LoVo (cell line): Measurements from ENCODE around the gene ADAMTS1.

Source experiments
- DNase-seq: peaks from one replicate; pipeline ENCODE4 v3.0.0-alpha.2; 2016; ENCODE audit warnings: low spot score

ADAMTS1 gene

DNA sequence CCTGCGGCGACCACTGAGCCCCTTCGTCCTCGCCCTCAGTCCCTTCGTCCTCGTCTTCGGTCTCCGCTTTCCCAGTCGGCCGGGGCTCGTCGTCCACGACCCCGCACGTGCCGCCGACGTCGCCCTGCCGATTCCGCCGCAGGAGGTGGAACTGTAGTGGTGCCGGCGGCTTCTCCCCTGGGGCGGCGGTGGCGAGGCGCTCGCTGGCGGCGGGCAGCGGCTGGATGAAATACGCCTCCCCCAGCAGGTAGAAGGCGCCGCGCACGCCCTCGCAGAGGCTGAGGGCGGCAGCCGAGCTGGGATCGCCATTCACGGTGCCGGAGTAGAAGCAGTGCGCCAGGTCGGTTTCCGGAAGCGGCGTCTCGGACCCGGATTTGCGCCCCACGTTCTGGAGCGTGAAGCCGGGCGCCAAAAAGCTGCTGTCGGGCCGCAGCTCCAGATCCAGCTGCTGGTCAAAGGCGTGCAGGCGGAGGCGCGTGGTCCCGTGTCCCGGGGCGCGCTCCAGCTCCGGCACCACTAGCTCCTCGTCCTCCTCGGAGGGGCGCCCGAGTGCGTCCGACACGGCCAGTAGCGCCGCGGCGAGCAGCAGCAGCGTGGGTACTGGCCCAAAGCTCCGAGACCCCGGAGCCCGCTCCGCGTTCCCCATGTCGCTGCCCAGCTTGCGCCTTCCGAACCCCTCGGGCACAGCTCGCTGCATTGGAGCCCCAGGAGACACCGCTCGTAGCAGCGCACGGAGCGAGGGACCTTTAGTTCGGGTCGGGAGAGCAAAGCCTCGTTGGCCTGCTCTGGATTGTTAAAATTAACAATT is 747 bp downstream of the ADAMTS1 start:
- no peak for DNase-seq

DNA sequence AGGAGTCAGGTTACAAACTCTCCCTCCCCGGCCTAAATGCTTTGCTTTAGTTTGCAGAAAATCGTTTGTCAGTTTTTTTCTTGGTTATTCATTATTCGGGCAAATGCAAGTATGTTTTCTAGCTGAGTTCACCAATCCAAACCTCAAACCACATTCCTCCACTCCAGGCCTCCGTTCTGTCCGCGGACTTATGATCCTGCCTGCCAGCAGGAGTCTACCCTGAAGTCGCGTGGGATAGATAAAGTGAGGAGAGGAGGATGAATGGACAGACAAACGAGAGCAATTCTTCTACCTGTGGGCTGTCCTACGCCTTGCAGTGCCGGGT is 1.3 kb downstream of the ADAMTS1 start:
- no peak for DNase-seq

DNA sequence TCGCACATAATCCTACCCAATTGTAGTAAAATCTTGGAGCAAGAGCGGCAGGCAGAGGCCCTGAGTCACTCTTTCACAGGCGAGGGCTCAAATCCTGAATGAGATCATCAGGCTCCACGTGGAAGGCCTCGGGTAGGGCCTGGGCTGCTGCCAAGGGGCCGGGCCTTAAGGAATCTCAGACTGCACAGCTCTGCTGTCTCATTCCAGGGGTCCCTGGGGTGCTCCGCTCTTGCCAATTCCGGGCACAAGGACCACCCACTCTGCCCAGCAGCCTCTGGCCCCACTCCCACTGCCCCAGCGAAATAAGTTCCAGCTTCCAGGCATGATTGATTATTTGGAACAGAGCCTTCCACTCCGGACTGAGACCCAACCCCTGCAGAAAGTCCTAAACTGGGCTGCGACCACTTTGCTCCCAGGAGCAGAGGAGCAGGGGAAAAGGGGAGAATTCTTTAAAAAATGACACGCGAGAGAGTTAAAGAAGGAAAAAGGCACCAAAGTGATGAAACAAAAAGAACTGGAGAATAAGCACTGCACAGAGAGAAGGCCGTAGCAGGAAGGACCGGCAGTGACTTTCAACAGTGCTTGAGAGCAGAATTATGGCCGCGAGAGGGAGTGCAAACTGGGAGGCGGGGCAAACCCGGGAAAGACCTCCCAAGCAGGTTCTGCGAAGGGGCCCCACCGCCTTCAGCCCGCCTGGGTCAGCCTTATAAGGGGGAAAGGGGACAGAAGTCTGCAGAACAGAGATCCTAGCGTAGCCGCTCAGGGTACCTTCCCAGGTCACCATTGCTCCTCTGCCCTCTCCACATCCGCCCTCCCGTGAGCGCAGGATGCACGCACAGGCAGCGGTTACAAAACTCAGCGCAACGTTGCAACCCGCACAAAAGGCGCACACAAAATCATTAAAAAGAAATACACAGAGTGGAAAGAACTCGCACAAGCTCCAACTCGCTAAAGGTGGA is 2.0 kb downstream of the ADAMTS1 start:
- peak; percentile 57 for DNase-seq

DNA sequence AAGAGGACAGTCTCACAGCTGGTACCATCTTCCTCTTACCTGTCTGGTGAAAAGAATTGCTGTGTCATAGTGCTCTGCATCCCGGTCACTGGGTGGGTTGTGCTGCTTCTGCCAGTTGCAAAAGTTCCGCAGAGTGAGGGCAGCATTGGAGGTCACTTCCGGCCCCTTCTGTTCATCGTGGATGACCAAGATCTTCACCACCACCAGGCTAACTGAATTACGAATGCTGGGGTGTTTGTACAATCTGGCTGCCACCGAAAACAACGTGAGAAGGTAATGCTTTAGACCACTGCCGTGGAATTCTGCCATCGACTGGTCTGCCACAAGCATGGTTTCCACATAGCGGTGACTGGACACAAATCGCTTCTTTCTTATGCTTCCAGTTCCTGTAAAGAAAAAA is 2.9 kb downstream of the ADAMTS1 start:
- no peak for DNase-seq

DNA sequence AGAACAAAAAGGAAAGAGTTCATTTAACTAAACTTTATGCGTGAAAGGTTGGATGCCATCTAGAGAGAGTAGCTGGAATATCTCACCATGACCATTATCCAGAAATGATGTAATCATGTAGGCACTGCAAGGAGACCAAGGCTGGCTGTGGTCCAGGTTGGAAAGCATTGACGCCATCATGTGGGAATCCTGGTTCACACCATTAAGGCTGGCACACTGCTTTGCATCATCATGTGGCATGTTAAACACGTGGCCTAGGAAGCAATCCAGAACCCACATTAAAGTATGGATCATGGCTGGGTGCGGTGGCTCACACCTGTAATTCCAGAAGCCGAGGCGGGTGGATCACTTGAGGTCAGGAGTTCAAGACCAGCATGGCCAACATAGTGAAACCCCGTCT is 4.3 kb downstream of the ADAMTS1 start:
- DNase-seq: peak; percentile 18

DNA sequence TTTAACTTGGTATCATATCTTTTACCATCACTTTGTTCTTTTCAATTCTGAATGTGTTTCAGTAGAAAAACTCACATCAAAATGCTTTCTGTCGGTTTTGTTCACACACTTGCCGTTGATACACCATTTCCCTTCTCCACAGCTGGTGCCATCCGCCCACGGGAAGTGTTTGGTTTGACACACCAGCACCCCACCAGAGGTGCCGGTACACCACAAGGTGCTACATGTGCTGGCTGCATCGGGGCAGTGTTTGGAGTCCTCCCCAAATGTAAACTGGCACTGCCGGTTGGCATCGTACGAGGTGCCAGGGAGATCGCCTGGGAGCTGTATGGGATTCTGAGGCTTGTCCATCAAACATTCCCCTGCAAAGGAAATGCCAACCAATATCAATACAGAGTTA is 5.0 kb downstream of the ADAMTS1 start:
- no peak for DNase-seq

DNA sequence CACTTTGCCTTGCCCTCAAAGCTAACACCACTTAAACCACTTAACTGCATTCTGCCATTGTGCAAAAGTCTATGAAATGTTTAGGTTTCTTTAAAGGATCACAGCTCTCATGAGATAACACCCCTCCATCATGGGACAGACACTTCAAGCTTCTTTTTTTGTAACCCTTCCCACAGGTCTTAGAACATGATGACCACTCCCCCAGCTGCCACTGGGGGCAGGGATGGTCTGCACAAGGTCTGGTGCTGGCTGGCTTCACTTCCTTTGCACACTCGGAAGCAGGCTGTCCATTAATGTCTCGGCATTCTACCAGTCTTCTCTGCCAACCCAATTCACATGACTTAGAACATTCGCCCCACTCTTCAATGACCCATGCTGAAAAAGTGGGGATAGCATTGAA is 7.7 kb downstream of the ADAMTS1 start:
- no peak for DNase-seq

DNA sequence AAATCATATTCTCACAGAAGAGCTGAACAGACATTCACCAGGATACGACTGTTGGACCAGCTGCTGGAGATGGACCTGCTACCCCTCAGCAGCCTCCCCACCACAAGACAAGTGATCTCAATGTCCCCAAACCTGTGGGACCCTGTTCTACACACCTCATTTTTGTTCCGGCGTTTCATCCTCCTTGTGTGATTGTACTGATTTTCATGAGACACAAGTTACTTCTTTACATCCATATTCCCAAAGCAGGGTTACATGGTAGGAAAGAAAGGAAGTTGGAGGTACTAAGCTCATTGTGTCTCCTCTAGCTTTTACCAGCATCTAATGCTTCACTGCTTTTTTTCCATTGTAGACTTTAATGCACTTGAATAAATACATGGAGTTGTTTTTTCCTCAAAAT is 8.7 kb downstream of the ADAMTS1 start:
- no peak for DNase-seq

DNA sequence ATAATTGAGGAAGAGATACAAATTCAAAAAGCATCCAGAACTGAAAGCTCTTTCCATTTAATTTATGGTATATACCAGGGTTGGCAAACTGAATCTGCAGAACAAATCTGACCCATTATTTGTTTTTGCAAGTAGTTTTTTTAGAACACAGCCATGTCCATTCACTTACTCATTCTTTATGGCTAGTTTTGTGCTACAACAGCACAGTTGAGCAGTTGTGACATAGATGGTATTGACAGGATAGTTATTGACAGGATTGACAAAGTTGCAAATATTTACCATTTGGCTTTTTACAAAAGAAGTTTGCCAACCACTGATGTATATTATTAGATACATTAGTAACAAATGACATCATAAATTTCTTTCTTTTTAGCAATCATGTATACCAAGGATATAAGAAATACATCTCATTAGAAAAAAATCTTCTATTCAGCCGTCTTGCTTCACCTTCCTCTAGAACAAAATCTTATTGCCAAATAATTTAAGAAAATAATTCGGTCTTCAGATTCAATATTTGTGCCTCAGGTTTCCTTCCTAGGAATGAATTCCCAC is 9.4 kb downstream of the ADAMTS1 start:
- no peak for DNase-seq

DNA sequence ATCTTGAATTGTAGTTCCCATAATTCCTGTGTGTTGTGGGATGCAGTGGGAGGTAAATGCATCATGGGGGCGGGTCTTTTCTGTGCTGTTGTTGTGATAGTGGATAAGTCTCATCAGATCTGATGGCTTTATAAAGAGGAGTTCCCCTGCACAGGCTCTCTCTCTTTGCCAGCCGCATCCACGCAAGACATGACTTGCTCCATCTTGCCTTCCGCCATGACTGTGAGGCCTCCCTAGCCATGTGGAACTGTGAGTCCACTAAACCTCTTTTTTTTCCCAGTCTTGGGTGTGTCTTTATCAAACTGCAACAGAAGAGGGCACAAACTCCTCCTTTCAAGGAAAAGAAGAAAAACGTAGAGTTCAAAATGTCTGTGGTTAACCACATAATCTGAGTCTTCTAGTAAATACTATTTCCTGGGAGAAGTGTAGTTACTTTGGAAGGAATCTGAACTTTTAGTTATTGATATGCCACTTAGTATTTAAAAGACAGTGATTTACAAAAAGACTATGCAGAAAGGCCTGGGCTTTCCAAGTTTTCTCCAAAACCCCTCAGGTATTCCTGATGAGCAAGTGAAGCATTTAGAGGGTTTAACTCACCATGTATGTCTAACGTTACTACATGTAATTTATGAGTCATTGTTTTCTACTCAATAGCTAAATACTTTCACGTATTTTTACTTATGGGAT is 10.0 kb downstream of the ADAMTS1 start:
- DNase-seq: no peak

DNA sequence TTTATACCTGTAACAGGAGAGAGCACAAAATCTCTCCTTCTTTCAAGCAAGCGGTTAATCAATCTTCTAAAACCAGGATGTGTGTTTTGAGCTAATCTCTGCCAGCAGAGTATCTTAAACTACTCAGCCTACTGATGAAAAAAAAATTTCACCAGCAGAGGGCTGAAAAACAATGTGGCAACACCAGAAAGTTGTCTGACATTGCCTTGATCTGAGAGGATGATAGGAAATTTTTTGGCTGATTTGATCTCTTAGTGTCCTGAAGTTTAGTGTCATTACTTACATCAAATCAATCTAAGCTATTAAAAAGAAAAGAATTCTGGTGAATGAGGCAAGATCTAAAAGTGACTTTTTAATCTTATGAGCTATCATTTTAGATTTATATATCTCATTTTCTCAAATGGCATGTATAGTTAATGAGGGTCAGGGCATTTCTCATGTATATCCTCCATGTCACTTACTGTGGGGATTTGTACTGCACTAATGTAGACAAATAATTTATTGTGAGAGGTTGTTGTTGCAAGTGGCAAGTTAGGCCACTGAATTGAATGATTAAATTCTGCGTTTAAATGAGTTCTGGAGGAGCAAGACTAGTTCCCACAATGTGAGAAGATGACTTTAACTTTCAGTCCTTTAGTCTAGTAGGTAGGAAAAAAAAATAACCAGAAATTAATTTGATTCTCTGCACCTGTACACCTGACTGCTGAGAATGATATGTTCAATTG is 10.9 kb downstream of the ADAMTS1 start:
- no peak for DNase-seq

DNA sequence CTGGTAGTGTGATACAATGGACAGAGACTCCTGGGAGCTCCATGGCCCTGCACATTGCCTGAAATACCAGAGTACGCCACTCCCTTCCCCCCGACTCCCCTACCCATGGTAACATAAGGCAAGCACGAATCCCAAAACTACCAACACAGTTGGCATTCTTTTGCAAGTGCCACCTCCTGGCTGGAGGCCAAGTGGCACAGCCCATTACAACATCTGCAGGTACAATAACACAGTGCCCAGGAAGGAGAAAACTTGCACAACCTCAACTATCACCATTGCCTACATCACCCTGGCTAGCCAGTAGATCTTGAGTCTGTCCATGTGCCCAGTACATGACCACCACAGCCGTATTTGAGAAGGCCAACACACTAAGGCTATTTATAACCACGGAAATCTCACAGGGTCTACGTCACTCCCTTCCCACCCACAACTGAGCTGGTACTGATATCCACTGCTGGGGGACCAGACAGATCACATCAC is 11.7 kb downstream of the ADAMTS1 start:
- no peak for DNase-seq

DNA sequence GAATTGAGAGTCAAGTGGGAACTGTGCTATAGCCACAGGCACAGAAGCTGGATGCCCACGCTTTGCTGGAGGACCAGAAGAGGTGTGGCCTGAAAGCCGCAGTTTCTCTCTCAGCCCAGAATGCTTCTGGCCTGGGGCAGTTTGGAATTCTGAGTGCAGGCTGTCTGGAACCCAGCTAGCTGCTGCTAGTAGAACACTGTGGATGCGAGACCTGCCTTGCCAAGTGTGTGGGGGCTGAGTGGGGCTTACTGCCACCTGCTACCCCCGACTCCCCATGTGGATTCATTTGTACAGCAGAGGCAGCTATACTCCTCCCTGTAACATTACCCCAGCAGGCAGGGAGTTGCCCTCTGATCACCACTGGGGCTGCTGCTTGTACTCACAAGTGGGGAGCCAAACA is 12.2 kb downstream of the ADAMTS1 start:
- DNase-seq: no peak

DNA sequence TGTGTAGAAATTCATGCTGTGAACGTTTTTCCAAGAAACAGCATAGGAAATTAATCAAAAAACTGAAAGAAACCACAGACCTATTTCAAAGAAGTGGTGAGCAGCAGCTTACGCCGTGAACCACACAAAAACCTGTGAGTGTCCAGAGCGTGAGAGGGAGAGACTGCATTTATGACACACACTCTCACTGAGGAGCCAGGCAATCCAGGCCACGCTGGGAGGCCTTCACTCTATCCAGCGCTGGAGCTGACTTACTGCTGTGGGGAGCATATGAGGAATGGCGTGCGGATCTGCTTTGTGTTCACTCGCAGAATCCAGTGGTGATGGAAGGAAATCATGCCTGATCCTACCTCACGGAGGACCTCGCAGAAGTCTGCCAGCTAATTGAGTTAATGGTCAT is 12.7 kb downstream of the ADAMTS1 start:
- DNase-seq: no peak

DNA sequence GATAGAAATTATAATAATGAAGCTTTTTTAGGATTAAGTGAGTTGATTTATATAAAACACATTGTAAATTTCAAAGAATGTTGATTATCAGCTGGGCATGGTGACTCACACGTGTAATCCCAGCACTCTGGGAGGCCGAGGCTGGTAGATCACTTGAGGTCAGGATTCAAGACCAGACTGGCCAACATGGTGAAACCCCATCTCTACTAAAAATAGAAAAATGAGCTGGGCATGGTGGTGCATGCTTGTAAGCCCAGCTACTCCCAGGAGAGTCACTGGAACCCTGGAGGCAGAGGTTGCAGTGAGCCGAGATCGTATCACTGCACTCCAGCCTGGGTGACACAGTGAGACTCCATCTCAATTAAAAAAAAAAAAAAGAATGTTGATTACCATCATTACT is 18.4 kb downstream of the ADAMTS1 start:
- no peak for DNase-seq

DNA sequence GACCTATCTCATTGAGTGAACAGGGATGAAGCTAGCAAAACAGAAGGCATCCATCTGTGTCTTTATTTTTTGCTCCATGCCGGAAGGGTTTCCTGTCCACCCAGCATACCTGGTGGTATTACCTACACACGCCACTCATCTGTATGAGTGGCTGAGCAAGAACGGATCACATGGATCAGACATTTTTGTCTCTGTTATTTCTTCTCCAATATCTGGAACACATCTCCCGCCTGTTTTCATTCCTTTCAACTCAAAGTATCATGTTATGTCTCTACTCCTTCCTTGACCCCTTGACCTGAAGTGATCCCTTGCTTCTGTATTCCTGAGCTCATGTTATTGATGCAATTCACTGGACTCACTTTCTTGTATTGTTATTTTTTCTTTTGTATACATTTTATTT is 24.7 kb downstream of the ADAMTS1 start:
- DNase-seq: no peak

DNA sequence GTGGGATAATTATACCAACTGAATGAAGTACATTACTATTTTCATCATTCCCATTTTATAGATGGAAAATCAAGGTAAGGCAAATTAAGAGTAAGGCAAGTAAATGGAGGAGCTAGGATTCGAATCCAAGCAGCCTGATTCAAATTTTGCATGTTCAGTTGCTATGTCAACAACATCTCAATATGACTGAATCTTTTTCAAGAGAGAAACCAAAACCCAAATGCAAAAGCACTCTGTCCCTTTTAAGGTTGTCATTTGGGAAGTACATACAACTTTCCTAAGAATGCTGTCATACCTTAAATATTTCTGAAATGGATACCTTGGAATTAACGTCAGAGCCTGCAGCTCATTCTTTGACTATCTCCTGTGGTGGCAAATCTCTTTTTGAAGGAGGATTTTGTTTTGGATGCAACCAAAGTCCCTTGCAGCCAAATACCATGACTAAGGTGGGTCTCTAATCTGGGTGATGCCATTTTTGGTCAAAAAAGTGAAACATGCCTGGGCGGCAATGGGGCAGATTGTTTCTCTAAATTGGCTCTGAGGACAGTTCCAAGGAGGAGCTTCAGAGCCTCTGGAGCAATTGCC is 25.4 kb downstream of the ADAMTS1 start:
- no peak for DNase-seq

DNA sequence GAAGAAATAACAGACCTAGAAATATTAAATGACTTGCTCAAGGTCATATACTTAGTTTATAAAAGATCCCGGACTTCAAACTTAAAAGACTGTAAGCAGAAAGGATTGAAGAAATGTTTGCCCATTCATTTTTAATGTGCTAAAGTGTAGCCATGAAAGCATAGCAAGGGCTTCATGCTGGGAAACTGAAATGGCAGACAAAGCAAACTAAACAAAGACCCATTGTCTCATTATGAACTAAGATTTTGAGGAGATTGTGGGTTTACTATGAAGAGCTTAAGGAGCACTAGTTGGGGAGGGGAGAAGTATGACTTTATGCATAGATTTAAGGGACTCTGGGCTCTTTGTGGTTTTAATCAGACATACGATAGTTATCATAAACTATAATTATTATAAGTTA is 26.3 kb downstream of the ADAMTS1 start:
- no peak for DNase-seq

DNA sequence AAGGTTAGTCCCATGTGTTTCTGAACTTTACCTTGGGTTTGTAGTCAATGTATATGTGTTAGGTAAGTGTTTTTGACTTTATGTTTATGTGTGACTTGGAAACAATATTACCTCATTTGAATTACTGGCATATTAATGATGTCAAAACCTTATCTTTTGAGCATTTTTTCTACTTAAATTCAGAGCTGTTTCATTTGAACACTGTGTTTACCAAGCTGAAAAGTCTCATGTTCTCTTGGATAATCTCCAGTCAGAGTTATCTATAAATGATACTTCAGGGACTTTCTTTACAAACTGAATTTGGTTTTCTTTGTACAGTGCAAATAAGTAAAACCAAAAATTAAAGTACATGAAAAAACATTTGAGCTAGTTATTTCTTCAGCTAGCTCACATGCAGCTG is 30.0 kb downstream of the ADAMTS1 start:
- DNase-seq: no peak

DNA sequence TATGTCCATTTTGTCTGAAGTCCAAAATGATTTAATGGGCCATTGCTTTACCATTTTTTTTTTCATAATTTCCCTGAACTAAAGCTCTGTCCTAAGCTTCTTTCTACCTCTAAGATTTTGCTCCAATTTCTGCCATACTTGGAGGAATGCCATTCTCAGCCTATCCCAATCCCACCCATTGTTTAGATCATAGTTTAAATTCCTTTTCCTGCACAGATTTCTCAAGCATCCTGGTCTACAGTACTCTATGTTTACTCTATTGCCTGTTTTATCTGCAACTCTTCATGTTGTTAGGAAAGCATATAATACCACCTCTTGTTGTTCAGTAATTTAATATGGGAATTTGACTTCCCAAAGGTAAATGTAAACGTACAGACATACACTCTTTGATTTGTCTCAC is 30.8 kb downstream of the ADAMTS1 start:
- no peak for DNase-seq

DNA sequence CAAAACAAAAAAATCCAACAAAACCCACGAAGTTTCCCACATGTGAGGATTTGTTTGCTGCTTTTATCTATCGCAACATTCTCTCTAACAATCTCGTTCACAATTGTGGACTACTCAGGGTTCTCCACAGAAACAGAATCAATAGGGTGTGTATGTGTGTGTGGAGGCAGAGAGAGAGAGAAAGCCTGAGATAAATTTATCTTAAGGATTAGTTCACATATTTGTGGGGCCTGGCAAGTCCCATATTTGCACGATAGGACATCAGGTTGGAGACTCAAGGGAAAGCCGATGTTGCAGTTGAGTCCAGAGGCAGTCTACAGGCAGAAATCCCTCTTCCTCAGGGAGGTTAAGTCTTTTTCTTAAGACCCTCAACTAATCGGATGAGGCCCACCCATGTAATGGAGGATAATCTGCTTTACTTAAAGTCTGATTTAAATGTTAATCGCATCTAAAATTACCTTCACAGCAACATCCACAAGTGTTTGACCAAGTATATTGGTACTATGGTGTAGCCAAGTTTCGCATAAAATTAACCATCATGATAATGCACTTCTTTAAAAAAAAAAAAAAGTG is 31.7 kb downstream of the ADAMTS1 start:
- no peak for DNase-seq
